ENCODE data around the gene MMAB. TPM values are rescaled to one million over a fixed set of nuclear protein-coding genes. Genes with fewer than 3 reads are reported as not detected.

The MMAB gene
- total RNA-seq, 1 experiment from 2014 or later, result 34.9 TPM

DNA sequence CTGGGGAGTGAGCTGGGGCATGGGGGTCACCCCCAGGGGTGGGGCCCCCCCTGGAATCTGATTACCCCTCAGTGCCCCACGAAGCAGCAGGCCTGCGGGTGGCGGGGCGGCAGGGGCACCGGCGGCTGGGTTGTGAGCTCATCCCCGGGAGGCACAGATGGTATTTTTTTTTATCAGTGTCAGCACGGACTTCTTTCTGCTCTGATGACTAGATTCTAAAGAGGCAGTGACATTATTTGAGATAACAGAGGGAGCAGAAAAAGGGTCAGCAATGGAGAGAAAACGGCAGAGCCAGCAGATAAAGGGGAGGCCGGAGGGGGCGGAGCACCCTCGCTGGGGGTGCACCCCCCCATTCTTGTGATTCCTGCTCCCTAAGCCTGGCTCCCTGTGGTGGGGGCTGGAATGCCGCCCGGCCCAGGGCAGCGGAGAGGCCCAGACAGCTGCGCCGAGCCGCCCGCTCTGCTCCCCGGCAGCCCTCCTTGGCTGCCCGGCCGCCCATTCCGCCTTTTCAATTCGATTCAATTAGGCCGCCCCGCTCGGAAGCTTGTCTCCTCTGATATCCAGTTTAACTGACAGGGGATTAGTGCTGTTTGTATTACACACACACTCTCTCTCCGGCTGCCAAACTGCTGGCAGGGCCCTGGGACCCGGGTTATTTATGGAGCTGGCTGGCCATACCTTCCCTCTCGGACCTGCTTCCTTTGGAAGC, 33.2 kb upstream of the MMAB start:
- Histone ChIP-seq H3K27ac (ENCODE audit: low read depth, low read length) (no peak overlapping the region), H3K4me3 (replicated peaks in 1 of 2; ENCODE audit: low read depth in 1 of 2, low read length in 2 of 2) (no peak overlapping the region), H4K20me1 (ENCODE audit: insufficient read depth) (no peaks in the 10 kb centered on the region), H3K27me3 (ENCODE audit: insufficient read depth, low read length) (peaks cover 4% of the 10 kb centered on the region; the same call in 1 of the 2 replicates), H2AFZ (ENCODE audit: low read depth, low read length, poor library complexity, severe bottlenecking) (no peak overlapping the region), H3K4me1 (ENCODE audit: control insufficient read depth in 1 of 2, insufficient read depth in 2 of 2, low read length in 2 of 2) (no peaks in the 10 kb centered on the region), H3K9me3 (ENCODE audit: control insufficient read depth in 1 of 2, insufficient read depth in 1 of 2, low read depth in 1 of 2, low read length in 2 of 2) (no peaks in the 10 kb centered on the region), H3K36me3 (ENCODE audit: control insufficient read depth in 1 of 2, insufficient read depth in 2 of 2, low read length in 2 of 2) (no peaks in the 10 kb centered on the region), H3K79me2 (ENCODE audit: insufficient read depth, low read length) (no peaks in the 10 kb centered on the region), H3K4me2 (ENCODE audit: low read length) (no peak overlapping the region), H3K9me2 (ENCODE audit: insufficient read depth) (no peaks in the 10 kb centered on the region), H3K9ac (ENCODE audit: low read length) (no peak overlapping the region)
- intact Hi-C loops (cut with micrococcal nuclease), result no loop called here
- TF ChIP-seq YY1 (IDR thresholded peaks at IDR 0.05; ENCODE audit: extremely low read depth, insufficient replicate concordance, low read depth, low read length) (no peak), EZH2phosphoT487 (IDR thresholded peaks at IDR 0.05; ENCODE audit: borderline replicate concordance) (no peak), SRF (IDR thresholded peaks at IDR 0.05; ENCODE audit: low read depth) (no peak), POLR2A (IDR thresholded peaks at IDR 0.05; ENCODE audit: borderline replicate concordance, extremely low read depth, insufficient read depth, insufficient read length) (no peak), CEBPB (IDR thresholded peaks at IDR 0.05; ENCODE audit: low read depth) (no peak), SIN3A (IDR thresholded peaks at IDR 0.05; ENCODE audit: low read depth) (no peak), CBX3 (IDR thresholded peaks at IDR 0.05; ENCODE audit: low read depth) (no peak), ZNF274 (IDR thresholded peaks at IDR 0.05; ENCODE audit: low read depth, low read length) (no peak), SP1 (IDR thresholded peaks at IDR 0.05; ENCODE audit: low read depth) (no peak), RAD21 (IDR thresholded peaks at IDR 0.05; ENCODE audit: low read depth) (no peak), FOSL1 (IDR thresholded peaks at IDR 0.05; ENCODE audit: low read depth) (no peak), ELF1 (IDR thresholded peaks at IDR 0.05; ENCODE audit: borderline replicate concordance, low read depth) (no peak)
- TF ChIP-seq, protein P1, sequence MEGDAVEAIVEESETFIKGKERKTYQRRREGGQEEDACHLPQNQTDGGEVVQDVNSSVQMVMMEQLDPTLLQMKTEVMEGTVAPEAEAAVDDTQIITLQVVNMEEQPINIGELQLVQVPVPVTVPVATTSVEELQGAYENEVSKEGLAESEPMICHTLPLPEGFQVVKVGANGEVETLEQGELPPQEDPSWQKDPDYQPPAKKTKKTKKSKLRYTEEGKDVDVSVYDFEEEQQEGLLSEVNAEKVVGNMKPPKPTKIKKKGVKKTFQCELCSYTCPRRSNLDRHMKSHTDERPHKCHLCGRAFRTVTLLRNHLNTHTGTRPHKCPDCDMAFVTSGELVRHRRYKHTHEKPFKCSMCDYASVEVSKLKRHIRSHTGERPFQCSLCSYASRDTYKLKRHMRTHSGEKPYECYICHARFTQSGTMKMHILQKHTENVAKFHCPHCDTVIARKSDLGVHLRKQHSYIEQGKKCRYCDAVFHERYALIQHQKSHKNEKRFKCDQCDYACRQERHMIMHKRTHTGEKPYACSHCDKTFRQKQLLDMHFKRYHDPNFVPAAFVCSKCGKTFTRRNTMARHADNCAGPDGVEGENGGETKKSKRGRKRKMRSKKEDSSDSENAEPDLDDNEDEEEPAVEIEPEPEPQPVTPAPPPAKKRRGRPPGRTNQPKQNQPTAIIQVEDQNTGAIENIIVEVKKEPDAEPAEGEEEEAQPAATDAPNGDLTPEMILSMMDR (IDR thresholded peaks at IDR 0.05 in 2 of 3, conservative IDR thresholded peaks at IDR 0.05 in 1 of 3; ENCODE audit: borderline replicate concordance in 1 of 3, insufficient read depth in 1 of 3, low read depth in 2 of 3, low read length in 2 of 3), result no peak
- TF ChIP-seq, protein P2, sequence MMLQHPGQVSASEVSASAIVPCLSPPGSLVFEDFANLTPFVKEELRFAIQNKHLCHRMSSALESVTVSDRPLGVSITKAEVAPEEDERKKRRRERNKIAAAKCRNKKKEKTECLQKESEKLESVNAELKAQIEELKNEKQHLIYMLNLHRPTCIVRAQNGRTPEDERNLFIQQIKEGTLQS (IDR thresholded peaks at IDR 0.05), result no peak
- TF ChIP-seq, protein P3, sequence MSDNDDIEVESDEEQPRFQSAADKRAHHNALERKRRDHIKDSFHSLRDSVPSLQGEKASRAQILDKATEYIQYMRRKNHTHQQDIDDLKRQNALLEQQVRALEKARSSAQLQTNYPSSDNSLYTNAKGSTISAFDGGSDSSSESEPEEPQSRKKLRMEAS (IDR thresholded peaks at IDR 0.05), result no peak
- CTCF ChIA-PET, result interaction anchor here (0.8 kb wide), 1 partner anchor 9 kb away, joined by 3 read pairs; no protein-coding TSS in a partner anchor
- RAD21 ChIA-PET (ENCODE audit: low non-redundant PET in 1 of 2, low total read pairs in 2 of 2, uncharacterized antibody in 2 of 2, unreplicated experiment in 2 of 2), result no interaction called here
- ATAC-seq, result no peak
- no TSS peak for BruUV-seq (replicated peaks)
- DNase-seq (ENCODE audit: low read depth, low spot score), result no peak
- POLR2A ChIA-PET, result no interaction called here
